ENCODE results near the gene FN1. TPM values are rescaled to one million over a fixed set of nuclear protein-coding genes. Genes with fewer than 3 reads are reported as not detected.

The FN1 gene
- total RNA-seq, 1 donor from 2014 or later = 909 TPM

DNA sequence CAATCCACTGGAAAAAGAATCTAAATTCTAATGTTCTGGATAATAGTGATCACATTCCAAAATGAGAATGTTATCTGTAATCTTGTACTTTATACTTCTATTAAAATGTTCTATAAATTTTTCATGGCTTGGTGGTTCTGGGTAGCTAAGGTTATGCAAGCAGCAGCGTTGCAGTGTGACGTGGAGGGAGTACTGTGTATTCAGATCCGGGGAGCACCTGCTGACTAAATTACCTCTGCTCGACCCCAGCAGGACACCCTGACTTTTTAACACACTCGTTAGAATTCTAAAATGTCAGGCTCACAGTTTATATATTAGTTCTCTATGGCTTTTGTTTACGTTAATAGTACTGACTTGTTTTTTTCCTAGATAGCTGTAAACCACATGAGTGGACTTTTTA is 111.1 kb downstream of the FN1 start:
- Mint-ChIP-seq H3K9me3 (peaks cover 5% of the 10 kb centered on the region), H3K27me3 (ENCODE audit: low read depth) (no peaks in the 10 kb centered on the region), H3K4me3 (no peak overlapping the region), H3K36me3 (peaks cover 63% of the 10 kb centered on the region), H3K4me1 (peaks cover 2% of the 10 kb centered on the region), H3K27ac (no peak overlapping the region)
- TF ChIP-seq, protein P1, sequence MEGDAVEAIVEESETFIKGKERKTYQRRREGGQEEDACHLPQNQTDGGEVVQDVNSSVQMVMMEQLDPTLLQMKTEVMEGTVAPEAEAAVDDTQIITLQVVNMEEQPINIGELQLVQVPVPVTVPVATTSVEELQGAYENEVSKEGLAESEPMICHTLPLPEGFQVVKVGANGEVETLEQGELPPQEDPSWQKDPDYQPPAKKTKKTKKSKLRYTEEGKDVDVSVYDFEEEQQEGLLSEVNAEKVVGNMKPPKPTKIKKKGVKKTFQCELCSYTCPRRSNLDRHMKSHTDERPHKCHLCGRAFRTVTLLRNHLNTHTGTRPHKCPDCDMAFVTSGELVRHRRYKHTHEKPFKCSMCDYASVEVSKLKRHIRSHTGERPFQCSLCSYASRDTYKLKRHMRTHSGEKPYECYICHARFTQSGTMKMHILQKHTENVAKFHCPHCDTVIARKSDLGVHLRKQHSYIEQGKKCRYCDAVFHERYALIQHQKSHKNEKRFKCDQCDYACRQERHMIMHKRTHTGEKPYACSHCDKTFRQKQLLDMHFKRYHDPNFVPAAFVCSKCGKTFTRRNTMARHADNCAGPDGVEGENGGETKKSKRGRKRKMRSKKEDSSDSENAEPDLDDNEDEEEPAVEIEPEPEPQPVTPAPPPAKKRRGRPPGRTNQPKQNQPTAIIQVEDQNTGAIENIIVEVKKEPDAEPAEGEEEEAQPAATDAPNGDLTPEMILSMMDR (IDR thresholded peaks at IDR 0.05; ENCODE audit: unreplicated experiment) = no peak
- no peak for DNase-seq (ENCODE audit: low spot score in 2 of 2, unreplicated experiment in 2 of 2)

DNA sequence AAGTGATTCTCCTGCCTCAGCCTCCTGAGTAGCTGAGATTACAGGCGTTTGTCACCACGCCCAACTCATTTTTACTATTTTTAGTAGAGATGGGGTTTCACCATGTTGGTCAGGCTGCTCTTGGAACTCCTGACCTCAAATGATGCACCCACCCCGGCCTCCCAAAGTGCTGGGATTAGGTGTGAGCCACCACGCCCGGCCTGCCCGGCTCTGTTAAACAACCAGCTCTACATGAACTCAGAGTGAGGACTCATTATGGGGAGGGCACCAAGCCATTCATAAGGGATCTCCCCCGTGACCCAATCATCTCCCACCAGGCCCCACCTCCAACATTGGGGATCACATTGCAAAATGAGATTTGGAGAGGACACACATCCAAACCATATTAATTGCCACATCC is 115.2 kb downstream of the FN1 start:
- Mint-ChIP-seq H3K4me3 (no peak overlapping the region), H3K4me1 (peaks cover 3% of the 10 kb centered on the region), H3K27me3 (ENCODE audit: low read depth) (no peaks in the 10 kb centered on the region), H3K27ac (no peak overlapping the region), H3K36me3 (peaks cover 57% of the 10 kb centered on the region), H3K9me3 (peaks cover 9% of the 10 kb centered on the region)
- TF ChIP-seq, protein P1 (IDR thresholded peaks at IDR 0.05; ENCODE audit: unreplicated experiment) = no peak
- no peak for DNase-seq (ENCODE audit: low spot score in 2 of 2, unreplicated experiment in 2 of 2)

DNA sequence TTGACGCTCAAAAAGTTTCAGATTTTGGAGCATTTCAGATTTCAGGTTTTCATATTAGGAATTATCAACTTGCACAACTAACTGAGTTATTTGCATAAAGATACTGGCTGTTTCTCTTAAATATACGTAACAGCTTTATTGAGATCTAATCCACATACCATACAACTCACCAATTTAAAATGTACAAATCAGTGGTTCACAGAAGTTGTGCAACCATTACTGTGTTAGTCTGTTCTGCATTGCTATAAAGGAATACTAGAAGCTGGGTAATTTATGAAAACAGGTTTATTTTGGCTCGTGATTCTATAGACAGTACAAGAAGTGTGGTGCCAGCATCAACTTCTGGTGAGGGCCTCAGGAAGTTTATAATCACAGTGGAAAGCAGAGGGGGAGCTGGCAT is 115.8 kb downstream of the FN1 start:
- no peak overlapping the region for H3K27ac Mint-ChIP-seq
- TF ChIP-seq, protein P1 (IDR thresholded peaks at IDR 0.05; ENCODE audit: unreplicated experiment) = no peak
- peaks cover 4% of the 10 kb centered on the region for H3K4me1 Mint-ChIP-seq
- peaks cover 57% of the 10 kb centered on the region for H3K36me3 Mint-ChIP-seq
- no peaks in the 10 kb centered on the region for H3K27me3 Mint-ChIP-seq (ENCODE audit: low read depth)
- DNase-seq (ENCODE audit: low spot score in 2 of 2, unreplicated experiment in 2 of 2) = no peak
- no peak overlapping the region for H3K4me3 Mint-ChIP-seq
- peaks cover 9% of the 10 kb centered on the region for H3K9me3 Mint-ChIP-seq

DNA sequence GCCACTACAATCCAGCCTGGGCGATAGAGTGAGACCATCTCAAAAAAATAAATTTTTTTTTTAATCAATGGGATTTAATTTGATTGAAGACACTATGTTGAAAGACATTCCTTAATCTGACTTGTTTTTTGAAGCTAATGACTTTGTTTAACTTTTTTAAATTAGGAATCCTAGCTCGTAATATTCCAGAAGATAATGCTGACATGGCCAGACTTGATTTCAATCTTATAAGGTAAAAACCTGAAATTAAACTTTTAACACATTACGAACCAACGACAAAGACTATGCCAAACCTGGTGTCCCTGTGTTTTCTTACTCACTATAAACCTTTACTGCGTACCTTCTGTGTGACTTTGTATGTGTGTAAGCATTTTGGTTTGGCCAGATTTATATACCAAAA is 116.4 kb downstream of the FN1 start:
- TF ChIP-seq, protein P1 (IDR thresholded peaks at IDR 0.05; ENCODE audit: unreplicated experiment) = no peak
- H3K4me3 Mint-ChIP-seq = no peak overlapping the region
- peaks cover 8% of the 10 kb centered on the region for H3K4me1 Mint-ChIP-seq
- H3K27ac Mint-ChIP-seq = no peak overlapping the region
- DNase-seq (ENCODE audit: low spot score in 2 of 2, unreplicated experiment in 2 of 2) = no peak
- H3K27me3 Mint-ChIP-seq (ENCODE audit: low read depth) = no peaks in the 10 kb centered on the region
- peaks cover 9% of the 10 kb centered on the region for H3K9me3 Mint-ChIP-seq
- H3K36me3 Mint-ChIP-seq = peaks cover 61% of the 10 kb centered on the region

DNA sequence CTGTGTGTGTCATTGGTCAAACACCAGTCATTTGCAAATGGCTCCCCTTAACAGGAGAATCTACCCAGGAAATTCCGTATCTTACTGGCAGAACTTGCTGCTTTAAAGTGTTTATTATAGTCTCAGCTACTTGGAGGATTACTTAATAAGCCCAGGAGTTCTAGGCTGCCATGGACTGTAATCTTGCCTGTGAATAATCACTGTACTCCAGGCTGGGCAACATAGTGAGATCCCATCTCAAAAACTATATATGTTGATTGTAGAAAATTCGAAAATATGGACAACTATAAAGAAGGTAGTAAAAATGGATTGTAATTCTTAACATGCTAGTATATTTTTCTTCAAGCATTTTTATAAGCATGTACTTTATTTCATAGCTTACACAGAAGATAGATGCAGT is 119.5 kb downstream of the FN1 start:
- Mint-ChIP-seq H3K36me3 (peaks cover 43% of the 10 kb centered on the region), H3K27ac (peak overlapping the region; percentile 50), H3K4me1 (peaks cover 30% of the 10 kb centered on the region), H3K27me3 (ENCODE audit: low read depth) (no peaks in the 10 kb centered on the region), H3K9me3 (peaks cover 9% of the 10 kb centered on the region), H3K4me3 (no peak overlapping the region)
- DNase-seq (ENCODE audit: low spot score in 2 of 2, unreplicated experiment in 2 of 2) = no peak
- TF ChIP-seq, protein P1 (IDR thresholded peaks at IDR 0.05; ENCODE audit: unreplicated experiment) = no peak

DNA sequence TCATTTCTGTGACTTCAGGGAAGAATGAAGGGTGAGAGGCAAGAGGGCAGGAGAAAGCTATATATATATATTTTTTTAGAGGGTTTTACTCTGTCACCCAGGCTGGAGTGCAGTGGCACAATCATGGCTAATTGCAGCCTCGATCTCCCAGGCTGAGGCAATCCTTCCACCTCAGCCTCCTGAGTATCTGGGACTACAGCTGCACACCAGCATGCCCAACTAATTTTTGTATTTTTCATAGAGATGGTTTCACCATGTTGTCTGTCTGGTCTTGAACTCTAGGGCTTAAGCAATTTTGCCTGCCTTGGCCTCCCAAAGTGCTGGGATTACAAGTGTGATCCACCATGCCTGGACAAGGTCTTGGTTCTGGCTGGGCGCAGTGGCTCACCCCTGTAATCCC is 120.6 kb downstream of the FN1 start:
- Mint-ChIP-seq H3K27ac (peak overlapping the region; percentile 87), H3K4me1 (peaks cover 30% of the 10 kb centered on the region), H3K27me3 (ENCODE audit: low read depth) (no peaks in the 10 kb centered on the region), H3K4me3 (no peak overlapping the region), H3K36me3 (peaks cover 36% of the 10 kb centered on the region), H3K9me3 (peaks cover 5% of the 10 kb centered on the region)
- no peak for DNase-seq (ENCODE audit: low spot score in 2 of 2, unreplicated experiment in 2 of 2)
- TF ChIP-seq, protein P1 (IDR thresholded peaks at IDR 0.05; ENCODE audit: unreplicated experiment) = no peak
